Measurements from ENCODE around the gene CACNA1G.

The CACNA1G gene

DNA sequence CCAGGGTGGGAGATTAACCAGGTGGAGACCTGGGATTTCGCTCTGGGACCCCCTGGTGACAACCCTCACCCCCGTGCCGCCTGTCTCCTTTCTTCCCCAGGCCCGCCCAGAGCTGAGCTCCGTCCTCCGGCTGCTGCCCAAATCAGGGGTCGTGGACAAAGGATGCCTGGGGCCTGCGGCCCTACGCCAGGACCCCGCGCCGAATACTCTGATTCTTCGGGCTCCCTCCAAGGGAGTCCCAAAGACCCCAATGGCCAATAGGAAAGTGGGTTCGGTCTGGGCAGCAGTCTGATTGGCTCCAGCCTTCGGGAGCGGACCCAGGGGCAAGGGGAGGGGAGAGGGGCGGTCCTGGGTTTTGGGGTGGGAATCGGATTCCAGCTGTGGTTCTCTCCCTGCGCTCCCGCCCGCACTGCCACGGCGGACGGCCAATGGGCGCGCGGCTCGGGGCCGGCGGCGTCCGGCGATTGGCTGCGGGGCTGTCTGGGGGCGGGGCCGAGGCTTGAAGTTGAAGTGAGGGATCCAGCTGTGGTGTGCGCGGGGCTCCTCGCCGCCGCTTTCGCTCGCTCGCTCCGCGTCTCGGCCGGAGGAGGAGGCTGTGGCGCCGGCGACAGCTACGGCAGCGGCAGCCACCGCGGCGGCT lies at the start of gene CACNA1G:
Gene CACNA1G (plus strand): TSS at position 531 of the 640 bp plus-strand sequence. CDS start 745 bp downstream, outside the sequence.
- peaks cover 22 to 39% of the 10 kb centered on the region in 2 donors for H3K4me1 Mint-ChIP-seq
- peaks cover 3 to 10% of the 10 kb centered on the region in 2 donors for H3K36me3 Mint-ChIP-seq
- peaks cover 74% of the 10 kb centered on the region in 2 donors for H3K27me3 Mint-ChIP-seq
- ATAC-seq (replicated peaks) (peak; percentile 88 to 93), DNase-seq (peak; percentile 80)
- H3K27ac Mint-ChIP-seq, result peak within 1 kb of the TSS; percentile 25
- no peaks in the 10 kb centered on the region for H3K9me3 Mint-ChIP-seq
- peak within 1 kb of the TSS; percentile 84 to 90 for H3K4me3 Mint-ChIP-seq

DNA sequence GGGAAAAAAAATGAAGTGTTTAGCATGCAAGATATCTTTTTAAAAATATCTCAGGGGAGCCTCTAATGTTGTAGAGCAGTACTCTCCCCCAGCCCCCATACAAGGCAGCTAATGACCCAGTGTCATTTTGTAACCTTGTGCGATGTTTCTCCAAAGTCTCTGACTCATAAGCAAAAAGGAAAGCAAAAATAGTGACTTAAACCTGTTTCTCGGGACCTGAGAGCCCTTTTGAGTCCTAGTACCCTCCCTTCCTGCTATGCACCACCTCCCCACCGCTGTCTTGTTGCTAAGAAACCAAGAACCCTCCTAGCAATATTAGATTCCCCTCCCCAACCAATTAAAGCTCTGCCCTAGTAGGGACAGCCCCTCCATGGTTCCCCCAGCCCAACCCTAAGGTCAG lies 49.5 kb upstream of the CACNA1G start:
- DNase-seq (no peak), ATAC-seq (replicated peaks) (peak; percentile 34 to 64)
- no peak overlapping the region for H3K4me3 Mint-ChIP-seq
- no peak overlapping the region for H3K27ac Mint-ChIP-seq
- H3K36me3 Mint-ChIP-seq, result no peaks in the 10 kb centered on the region
- peaks cover 13 to 24% of the 10 kb centered on the region in 2 donors for H3K4me1 Mint-ChIP-seq
- no peaks in the 10 kb centered on the region for H3K9me3 Mint-ChIP-seq
- peaks cover 11 to 21% of the 10 kb centered on the region in 2 donors for H3K27me3 Mint-ChIP-seq

DNA sequence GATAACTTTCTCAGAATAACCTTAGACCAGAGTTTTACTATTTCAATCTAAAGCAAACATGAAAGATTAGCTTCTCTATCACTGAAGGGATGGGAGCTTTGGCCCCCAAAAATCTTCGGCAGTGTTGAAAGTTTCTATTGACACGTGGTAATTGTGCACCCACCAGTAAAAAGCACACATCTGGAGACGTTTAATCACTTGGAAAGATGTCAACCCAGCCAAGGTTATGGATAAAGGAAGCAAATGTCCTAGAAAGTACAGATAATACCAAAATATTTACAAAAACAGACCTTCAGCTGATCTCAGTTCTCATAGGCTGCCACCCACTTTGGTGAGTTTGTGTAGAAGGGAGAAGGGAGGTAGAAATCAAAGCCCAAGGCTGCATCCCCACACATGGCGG lies 47.0 kb upstream of the CACNA1G start:
- ATAC-seq (replicated peaks) (no peak), DNase-seq (no peak)
- Mint-ChIP-seq H3K27me3 (peaks cover 8 to 18% of the 10 kb centered on the region in 2 donors), H3K4me3 (no peak overlapping the region), H3K9me3 (no peaks in the 10 kb centered on the region), H3K27ac (no peak overlapping the region), H3K36me3 (no peaks in the 10 kb centered on the region), H3K4me1 (peaks cover 10 to 17% of the 10 kb centered on the region in 2 donors)

DNA sequence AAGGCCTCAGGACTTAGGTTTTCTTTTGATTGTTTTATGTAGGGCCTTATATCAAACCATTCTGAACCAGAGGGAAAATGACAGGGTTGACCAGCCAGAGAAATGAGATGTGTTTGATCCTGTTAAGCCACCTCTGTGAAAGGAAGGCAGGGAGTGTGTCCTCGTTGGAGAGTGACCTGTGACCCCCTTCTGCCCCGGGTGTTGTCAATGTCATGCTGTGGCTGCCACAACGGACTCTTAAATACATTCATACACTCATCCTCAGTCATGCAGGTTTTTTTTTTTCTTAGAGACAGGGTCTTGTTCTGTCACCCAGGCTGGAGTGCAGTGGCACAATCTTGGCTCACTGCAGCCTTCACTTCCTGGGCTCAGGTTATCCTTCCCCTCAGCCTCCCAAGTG lies 46.1 kb upstream of the CACNA1G start:
- H3K9me3 Mint-ChIP-seq, result no peaks in the 10 kb centered on the region
- H3K4me3 Mint-ChIP-seq, result no peak overlapping the region
- ATAC-seq (replicated peaks), result no peak
- peaks cover 5 to 12% of the 10 kb centered on the region in 2 donors for H3K27me3 Mint-ChIP-seq
- no peak for DNase-seq
- H3K27ac Mint-ChIP-seq, result no peak overlapping the region
- H3K36me3 Mint-ChIP-seq, result no peaks in the 10 kb centered on the region
- peaks cover 6 to 9% of the 10 kb centered on the region in 2 donors for H3K4me1 Mint-ChIP-seq

DNA sequence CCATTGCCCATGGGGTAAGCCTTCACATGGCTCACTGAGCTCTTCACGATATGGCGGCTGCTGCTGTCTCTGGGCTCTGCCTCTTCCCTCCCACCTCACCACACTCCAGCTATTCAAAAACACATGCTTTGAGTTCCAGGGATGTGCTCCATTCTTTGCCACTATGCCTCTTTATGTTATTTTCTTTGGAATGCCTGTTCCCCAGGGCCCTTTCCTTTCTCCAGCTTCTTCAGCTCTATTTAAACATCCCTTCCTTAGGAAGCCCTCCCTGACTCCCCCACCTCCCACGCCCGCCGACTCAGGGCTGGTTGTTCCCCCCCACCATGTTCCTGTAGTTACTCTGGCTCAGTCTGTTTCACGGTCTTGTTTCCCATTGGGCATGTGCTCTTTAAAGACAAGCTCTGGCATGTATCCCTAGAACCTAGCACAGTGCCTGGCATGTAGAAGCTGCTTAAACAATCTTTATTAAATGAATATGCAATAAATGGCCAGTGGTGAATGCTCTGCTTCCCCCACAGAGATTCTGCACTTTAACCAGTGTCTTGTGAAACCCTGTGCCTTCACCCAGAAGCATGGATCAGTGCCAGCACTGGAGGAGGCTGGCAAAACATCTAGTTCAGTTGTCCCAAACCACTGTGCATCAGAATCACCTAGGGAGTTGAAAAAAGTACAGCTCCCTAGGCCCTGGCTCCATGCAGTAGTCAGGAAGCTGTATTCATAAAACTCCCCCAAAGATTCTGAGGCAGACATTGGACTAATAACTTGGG lies 45.4 kb upstream of the CACNA1G start:
- H3K4me1 Mint-ChIP-seq, result peaks cover 6 to 9% of the 10 kb centered on the region in 2 donors
- H3K27me3 Mint-ChIP-seq, result peaks cover 5 to 12% of the 10 kb centered on the region in 2 donors
- H3K9me3 Mint-ChIP-seq, result no peaks in the 10 kb centered on the region
- no peak for ATAC-seq (replicated peaks)
- no peak overlapping the region for H3K27ac Mint-ChIP-seq
- H3K4me3 Mint-ChIP-seq, result no peak overlapping the region
- no peaks in the 10 kb centered on the region for H3K36me3 Mint-ChIP-seq
- DNase-seq, result no peak

DNA sequence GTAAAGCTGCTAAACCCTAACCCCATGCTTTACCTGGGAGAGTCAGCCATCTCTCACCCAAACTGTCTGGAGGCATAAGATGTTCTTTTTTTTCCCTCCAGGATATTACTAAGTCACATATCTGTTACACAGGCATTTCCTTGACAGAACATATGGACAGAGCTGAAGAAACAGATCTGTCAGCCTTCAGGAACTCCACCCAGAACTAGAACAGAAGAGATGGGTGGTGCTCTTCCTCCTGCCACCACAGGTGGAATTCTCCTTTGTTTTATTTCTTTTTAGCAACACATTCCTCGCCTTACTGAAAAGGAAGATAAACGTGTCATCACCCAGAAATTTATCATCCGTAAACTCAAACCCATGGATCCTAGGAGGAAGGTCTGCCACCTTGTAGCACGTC lies 43.5 kb upstream of the CACNA1G start:
- peaks cover 0 to 4% of the 10 kb centered on the region in 2 donors for H3K27me3 Mint-ChIP-seq
- no peak overlapping the region for H3K27ac Mint-ChIP-seq

DNA sequence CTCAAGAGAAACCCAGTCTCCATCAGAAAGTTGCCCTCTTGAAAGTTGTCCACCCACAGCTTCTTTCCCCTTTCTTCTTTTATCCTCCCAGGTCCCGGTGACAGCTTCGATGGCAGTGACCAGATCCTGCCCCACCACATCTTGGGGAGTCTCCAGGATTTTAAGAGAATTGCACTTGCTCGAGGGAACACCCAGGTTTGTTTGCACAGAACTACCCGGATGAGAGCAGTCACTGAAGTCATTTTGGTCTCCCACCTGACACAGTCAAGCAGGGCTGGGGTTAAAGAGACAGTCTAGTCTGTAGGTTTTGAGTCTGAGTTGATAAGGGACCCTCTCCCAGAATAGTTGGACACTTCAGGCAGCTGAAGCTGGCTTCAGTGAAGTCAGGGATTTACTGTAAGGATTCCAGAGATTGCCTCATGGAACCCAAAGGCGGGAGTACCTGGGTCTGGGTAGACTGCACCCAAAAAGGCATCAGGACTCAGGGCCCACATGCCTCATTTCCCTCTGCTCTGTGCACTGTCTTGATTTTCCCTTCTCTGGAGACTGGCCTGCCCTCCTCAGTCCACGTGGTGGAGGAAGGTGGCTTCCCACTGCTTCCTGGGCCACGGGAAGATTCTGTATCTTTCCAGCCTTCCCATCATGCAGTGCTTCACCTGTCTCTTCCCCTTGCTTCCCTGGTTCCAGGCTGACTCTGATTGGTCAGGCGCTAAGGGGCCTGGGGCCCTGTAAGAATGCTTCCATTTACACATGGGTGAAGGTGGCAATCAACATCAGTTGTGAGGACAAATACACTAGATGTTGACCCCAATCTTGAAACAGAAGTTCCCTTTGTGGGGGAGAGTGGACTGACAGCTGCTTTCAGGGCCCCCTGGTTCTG lies 42.8 kb upstream of the CACNA1G start:
- no peak for ATAC-seq (replicated peaks)
- peaks cover 0 to 4% of the 10 kb centered on the region in 2 donors for H3K27me3 Mint-ChIP-seq
- H3K27ac Mint-ChIP-seq, result peak overlapping the region; percentile 78
- H3K9me3 Mint-ChIP-seq, result no peaks in the 10 kb centered on the region
- DNase-seq, result no peak
- H3K4me1 Mint-ChIP-seq, result no peaks in the 10 kb centered on the region
- no peaks in the 10 kb centered on the region for H3K36me3 Mint-ChIP-seq
- H3K4me3 Mint-ChIP-seq, result no peak overlapping the region

More for the DNA sequence above, 43.5 kb upstream of the CACNA1G start:
- ATAC-seq (replicated peaks) (no peak), DNase-seq (no peak)
- Mint-ChIP-seq H3K4me1 (no peaks in the 10 kb centered on the region), H3K9me3 (no peaks in the 10 kb centered on the region), H3K36me3 (no peaks in the 10 kb centered on the region), H3K4me3 (no peak overlapping the region)

DNA sequence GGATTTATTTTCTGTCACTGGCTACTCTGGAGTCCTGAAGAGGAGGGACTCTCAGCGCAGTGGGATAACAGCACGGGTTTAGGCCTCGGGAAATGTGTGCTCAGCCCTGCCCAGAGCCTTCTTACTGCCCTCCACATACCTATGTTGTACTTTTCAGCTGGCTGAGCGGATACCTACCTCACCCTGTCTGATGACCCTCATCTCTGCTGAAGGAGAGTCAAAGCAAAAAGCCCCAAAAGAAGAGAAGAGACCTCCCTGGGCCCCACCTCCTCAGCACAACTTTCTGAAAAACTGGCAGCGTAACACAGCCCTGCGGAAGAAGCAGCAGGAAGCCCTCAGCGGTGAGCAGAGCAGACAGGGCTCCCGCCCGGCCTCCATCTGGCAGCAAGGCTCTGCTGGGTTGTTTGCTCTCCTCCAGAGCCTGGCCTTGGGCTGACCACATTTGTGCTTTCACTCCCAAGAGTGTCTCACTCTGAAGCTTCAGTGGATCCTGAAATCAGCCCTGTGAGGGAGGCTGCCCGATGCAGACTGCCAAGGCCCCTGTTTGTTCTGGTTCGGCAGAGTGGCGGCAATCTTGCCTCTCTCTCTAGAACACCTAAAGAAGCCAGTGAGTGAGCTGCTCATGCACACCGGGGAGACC lies 42.0 kb upstream of the CACNA1G start:
- H3K27me3 Mint-ChIP-seq, result peaks cover 0 to 3% of the 10 kb centered on the region in 2 donors
- no peak overlapping the region for H3K27ac Mint-ChIP-seq
- H3K4me1 Mint-ChIP-seq, result no peaks in the 10 kb centered on the region
- DNase-seq (no peak), ATAC-seq (replicated peaks) (no peak)
- no peaks in the 10 kb centered on the region for H3K36me3 Mint-ChIP-seq
- H3K4me3 Mint-ChIP-seq, result no peak overlapping the region
- H3K9me3 Mint-ChIP-seq, result no peaks in the 10 kb centered on the region

DNA sequence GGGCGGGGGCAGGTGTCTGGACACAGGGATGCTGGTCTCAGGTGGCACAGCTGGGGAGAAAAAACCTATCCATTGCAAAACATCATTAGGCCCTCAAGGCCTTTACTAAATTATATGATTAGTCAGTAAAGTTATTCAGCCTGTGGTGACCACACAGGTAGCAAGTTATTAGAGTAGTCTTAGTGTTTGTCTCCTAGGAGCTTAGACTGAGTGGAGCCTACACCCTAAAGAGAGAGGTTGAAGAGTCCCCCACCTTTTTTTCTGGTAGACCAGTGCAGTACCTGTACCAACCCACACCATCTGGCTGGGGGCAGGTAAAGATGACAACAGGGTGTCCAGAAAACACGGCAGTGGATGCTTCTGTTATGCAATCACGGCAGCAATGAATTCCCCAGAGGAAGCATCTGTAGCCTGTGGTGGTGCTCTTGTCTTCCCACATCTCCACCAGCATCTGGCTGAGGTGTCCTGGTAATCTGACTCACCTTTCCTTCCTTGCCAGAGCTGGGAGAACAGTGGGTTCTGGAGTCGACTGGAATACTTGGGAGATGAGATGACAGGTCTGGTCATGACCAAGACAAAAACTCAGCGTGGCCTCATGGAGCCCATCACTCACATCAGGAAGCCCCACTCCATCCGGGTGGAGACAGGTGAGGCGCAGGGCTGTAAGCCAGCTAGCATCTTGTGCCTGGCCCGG lies 41.2 kb upstream of the CACNA1G start:
- H3K36me3 Mint-ChIP-seq, result no peaks in the 10 kb centered on the region
- ATAC-seq (replicated peaks), result no peak
- no peaks in the 10 kb centered on the region for H3K9me3 Mint-ChIP-seq
- no peak overlapping the region for H3K4me3 Mint-ChIP-seq
- DNase-seq, result no peak
- H3K4me1 Mint-ChIP-seq, result no peaks in the 10 kb centered on the region
- no peaks in the 10 kb centered on the region for H3K27me3 Mint-ChIP-seq
- no peak overlapping the region for H3K27ac Mint-ChIP-seq

DNA sequence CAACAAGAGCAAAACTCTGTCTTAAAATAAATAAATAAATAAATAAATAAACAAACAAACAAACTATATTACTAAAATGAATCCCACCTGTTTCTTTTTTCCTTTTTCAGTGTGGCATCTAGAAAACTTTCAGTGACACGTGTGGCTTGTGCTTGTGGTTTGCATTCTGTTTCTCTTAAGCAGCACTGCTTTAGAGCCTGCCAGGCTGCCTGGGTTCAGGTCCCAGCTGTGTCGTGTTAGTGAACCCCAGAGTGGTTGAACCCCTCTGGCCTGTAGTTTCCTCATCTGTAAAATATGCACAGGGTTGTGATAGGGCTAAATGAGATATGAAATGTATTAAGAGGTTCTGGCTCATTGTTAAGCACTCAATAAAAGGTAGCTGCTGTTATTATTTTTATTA lies 40.0 kb upstream of the CACNA1G start:
- no peaks in the 10 kb centered on the region for H3K4me1 Mint-ChIP-seq
- H3K9me3 Mint-ChIP-seq, result no peaks in the 10 kb centered on the region
- H3K36me3 Mint-ChIP-seq, result no peaks in the 10 kb centered on the region
- DNase-seq, result no peak
- no peaks in the 10 kb centered on the region for H3K27me3 Mint-ChIP-seq
- H3K4me3 Mint-ChIP-seq, result no peak overlapping the region
- no peak overlapping the region for H3K27ac Mint-ChIP-seq
- no peak for ATAC-seq (replicated peaks)

DNA sequence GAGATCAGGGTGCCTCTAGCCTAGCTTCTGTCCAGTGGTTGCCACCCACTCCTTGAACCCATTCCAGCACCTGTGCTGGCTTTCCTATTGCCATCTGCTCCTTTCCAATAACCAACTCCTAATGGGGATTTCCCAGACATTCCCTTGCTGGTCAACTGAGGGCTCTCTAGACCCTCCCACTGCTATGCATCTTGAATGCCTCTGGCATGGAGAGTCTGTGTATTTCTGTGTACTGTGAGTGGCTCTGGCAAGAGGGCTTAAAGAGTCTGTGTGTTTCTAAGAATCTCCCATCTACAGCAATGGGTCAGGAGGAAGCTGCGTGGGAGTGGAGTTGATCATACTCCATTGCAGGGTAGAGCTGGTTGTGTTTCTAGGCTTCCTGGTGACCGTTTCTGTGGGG lies 39.0 kb upstream of the CACNA1G start:
- Mint-ChIP-seq H3K27me3 (no peaks in the 10 kb centered on the region), H3K36me3 (no peaks in the 10 kb centered on the region), H3K4me1 (no peaks in the 10 kb centered on the region), H3K4me3 (no peak overlapping the region), H3K9me3 (no peaks in the 10 kb centered on the region), H3K27ac (no peak overlapping the region)
- ATAC-seq (replicated peaks) (no peak), DNase-seq (no peak)

DNA sequence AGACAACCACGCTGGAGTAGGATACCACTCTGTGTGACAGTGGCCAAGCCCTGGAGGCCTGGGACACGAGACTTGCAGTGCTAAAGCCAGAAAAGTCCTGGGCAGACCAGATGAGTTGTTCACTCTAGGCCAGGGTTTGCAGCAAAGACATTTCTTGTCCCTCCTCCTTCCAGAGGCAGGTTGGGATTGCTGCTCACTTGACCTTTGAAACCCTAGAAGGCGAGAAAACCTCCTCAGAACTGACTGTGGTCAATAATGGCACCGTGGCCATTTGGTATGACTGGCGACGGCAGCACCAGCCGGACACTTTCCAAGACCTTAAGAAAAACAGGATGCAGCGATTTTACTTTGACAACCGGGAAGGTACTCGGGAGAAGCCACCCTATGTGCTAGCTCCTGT lies 37.7 kb upstream of the CACNA1G start:
- DNase-seq, result no peak
- Mint-ChIP-seq H3K27me3 (no peaks in the 10 kb centered on the region), H3K9me3 (no peaks in the 10 kb centered on the region), H3K4me1 (no peaks in the 10 kb centered on the region), H3K36me3 (no peaks in the 10 kb centered on the region), H3K27ac (no peak overlapping the region), H3K4me3 (no peak overlapping the region)
- ATAC-seq (replicated peaks), result no peak

DNA sequence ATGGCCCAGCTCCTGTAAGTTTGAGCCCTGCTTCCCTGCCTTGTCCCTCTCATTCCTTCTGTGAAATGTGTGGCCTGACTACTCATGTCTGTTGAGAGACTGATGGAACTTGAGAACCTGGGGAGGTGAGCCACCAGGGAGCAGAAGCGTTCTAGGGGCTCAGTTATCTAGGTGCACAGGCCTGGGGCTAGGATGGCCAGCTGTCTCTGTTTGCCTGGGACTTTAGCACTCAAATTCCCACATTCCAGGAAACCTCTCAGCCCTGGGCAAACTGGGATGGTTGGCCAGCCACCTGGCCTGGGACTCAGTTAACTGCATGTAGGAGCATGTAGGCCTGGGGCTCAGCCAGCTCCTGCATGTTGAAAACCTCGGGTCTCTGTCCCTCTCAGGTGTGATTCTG lies 37.3 kb upstream of the CACNA1G start:
- Mint-ChIP-seq H3K9me3 (no peaks in the 10 kb centered on the region), H3K27me3 (peaks cover 0 to under 1% of the 10 kb centered on the region in 2 donors), H3K4me1 (no peaks in the 10 kb centered on the region), H3K4me3 (no peak overlapping the region), H3K36me3 (no peaks in the 10 kb centered on the region), H3K27ac (no peak overlapping the region)
- ATAC-seq (replicated peaks), result no peak
- DNase-seq, result no peak

Measured in stimulated activated naive B cell treated with anti-CD40 and anti-IgM and Interleukin-4, amounts not matched to agents 10 μg/mL and 1 μg/mL and 100 μg/mL, for 72 hours (primary cell).